DND-41 (cell line): ENCODE results near the gene ZCRB1.

Experiments
- ATAC-seq: fragments of 200-7000 bp; cut with Tn5 transposase; 3 replicates; pipeline ENCODE4 v1.9.1; 2021; ENCODE audit warnings: low read depth; ENCODE audit not compliant: insufficient read depth
- DNase-seq: peaks from one replicate; pipeline ENCODE4 v3.0.0-alpha.2; 2020
- H2AFZ ChIP-seq: 2 replicates; pipeline ENCODE4 v1.6.0; 2012; ENCODE audit warnings: low read depth, low read length
- H3K27ac ChIP-seq: 2 replicates; pipeline ENCODE4 v1.5.1; 2012; ENCODE audit warnings: low read length, inconsistent platforms
- H3K27me3 ChIP-seq: fragments of 200-600 bp; sonication (generic); 2 replicates; pipeline ENCODE4 v1.6.0; 2012; ENCODE audit warnings: low read length, mild to moderate bottlenecking, inconsistent platforms; ENCODE audit not compliant: insufficient read depth, poor library complexity
- H3K36me3 ChIP-seq: 2 replicates; pipeline ENCODE4 v1.5.1; 2012; ENCODE audit warnings: low read length, inconsistent platforms; ENCODE audit not compliant: insufficient read depth
- H3K4me1 ChIP-seq: 2 replicates; pipeline ENCODE4 v1.5.1; 2012; ENCODE audit warnings: mild to moderate bottlenecking, low read length; ENCODE audit not compliant: insufficient read depth
- H3K4me2 ChIP-seq: 2 replicates; pipeline ENCODE4 v1.6.0; 2012; ENCODE audit warnings: mild to moderate bottlenecking, moderate library complexity, low read length, inconsistent platforms; ENCODE audit not compliant: insufficient read depth
- H3K4me3 ChIP-seq, 2 experiments: fragments of 200-600 bp in 1 of 2; shearing (Covaris generic) in 1 of 2; 2 replicates each; pipeline ENCODE4 v1.5.1; 2012 to 2016; ENCODE audit warnings: inconsistent platforms in 2 of 2, low read length in 2 of 2, mild to moderate bottlenecking in 2 of 2, low read depth in 1 of 2, moderate library complexity in 1 of 2
- H3K79me2 ChIP-seq: 2 replicates; pipeline ENCODE4 v1.6.0; 2012; ENCODE audit warnings: low read length, inconsistent platforms; ENCODE audit not compliant: insufficient read depth
- H3K9ac ChIP-seq: 2 replicates; pipeline ENCODE4 v1.6.0; 2012; ENCODE audit warnings: low read depth, mild to moderate bottlenecking, inconsistent platforms, low read length, moderate library complexity
- H3K9me3 ChIP-seq: 2 replicates; pipeline ENCODE4 v1.5.1; 2012; ENCODE audit warnings: low read length, moderate library complexity, mild to moderate bottlenecking, inconsistent platforms; ENCODE audit not compliant: insufficient read depth, severe bottlenecking
- H4K20me1 ChIP-seq: 2 replicates; pipeline ENCODE4 v1.6.0; 2012; ENCODE audit warnings: low read length; ENCODE audit not compliant: insufficient read depth
- EZH2 ChIP-seq: IDR thresholded peaks from 3 replicates; pipeline ENCODE4 v1.6.1; 2012; ENCODE audit warnings: borderline replicate concordance, low read depth, mild to moderate bottlenecking, moderate library complexity, low read length, inconsistent platforms; ENCODE audit not compliant: severe bottlenecking
- TF ChIP-seq, protein P1 (sequence below): IDR thresholded peaks from 2 replicates; pipeline ENCODE4 v1.5.1; 2012; ENCODE audit warnings: borderline replicate concordance, low read length, moderate library complexity, mild to moderate bottlenecking; ENCODE audit not compliant: poor library complexity, severe bottlenecking; ENCODE audit errors: extremely low read depth

Gene ZCRB1

DNA sequence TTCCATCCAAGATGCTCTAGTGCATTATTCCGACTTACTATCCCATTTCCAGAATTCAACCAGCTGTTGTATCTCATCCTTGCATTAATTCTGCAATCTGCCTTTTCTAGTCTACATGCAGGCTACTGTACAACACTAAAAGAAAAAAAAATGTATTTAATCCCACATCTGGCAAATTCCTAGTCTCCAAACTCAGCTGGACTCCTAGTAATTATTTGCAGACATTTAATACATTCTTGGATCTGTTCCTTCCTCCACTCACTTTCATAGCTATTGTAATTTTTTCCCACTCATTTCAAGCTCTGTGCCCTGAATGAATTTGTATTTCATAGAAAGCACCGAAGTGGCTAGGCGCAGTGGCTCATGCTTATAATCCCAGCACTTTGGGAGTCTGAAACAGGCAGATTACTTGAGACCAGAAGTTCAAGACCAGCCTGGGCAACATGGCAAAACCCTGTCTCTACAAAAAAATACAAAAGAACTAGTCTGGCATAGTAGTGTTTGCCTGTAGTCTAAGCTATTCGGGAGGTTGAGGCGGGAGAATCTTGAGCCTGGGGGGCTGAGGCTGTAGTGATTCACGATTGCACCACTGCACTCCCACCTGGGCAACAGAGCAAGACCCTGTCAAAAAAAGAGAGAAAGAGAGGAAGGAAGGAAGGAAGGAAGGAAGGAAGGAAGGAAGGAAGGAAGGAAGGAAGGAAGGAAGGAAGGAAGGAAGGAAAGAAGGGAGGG, 48.3 kb downstream of the ZCRB1 start:
- no peaks in the 10 kb centered on the region for H3K9me3 ChIP-seq
- no peaks in the 10 kb centered on the region for H3K36me3 ChIP-seq
- DNase-seq (no peak), ATAC-seq (no peak)
- no peak overlapping the region for H3K4me3 ChIP-seq
- no peak overlapping the region for H2AFZ ChIP-seq
- H3K4me1 ChIP-seq, result no peaks in the 10 kb centered on the region
- H3K27me3 ChIP-seq, result no peaks in the 10 kb centered on the region
- H4K20me1 ChIP-seq, result no peaks in the 10 kb centered on the region
- TF ChIP-seq, protein P1, sequence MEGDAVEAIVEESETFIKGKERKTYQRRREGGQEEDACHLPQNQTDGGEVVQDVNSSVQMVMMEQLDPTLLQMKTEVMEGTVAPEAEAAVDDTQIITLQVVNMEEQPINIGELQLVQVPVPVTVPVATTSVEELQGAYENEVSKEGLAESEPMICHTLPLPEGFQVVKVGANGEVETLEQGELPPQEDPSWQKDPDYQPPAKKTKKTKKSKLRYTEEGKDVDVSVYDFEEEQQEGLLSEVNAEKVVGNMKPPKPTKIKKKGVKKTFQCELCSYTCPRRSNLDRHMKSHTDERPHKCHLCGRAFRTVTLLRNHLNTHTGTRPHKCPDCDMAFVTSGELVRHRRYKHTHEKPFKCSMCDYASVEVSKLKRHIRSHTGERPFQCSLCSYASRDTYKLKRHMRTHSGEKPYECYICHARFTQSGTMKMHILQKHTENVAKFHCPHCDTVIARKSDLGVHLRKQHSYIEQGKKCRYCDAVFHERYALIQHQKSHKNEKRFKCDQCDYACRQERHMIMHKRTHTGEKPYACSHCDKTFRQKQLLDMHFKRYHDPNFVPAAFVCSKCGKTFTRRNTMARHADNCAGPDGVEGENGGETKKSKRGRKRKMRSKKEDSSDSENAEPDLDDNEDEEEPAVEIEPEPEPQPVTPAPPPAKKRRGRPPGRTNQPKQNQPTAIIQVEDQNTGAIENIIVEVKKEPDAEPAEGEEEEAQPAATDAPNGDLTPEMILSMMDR, result no peak
- no peak for TF ChIP-seq EZH2
- no peak overlapping the region for H3K4me2 ChIP-seq
- no peak overlapping the region for H3K9ac ChIP-seq
- no peaks in the 10 kb centered on the region for H3K79me2 ChIP-seq
- H3K27ac ChIP-seq, result no peak overlapping the region

- Histone ChIP-seq H3K36me3 (no peaks in the 10 kb centered on the region), H3K27me3 (no peaks in the 10 kb centered on the region), H3K4me3 (no peak overlapping the region), H3K79me2 (no peaks in the 10 kb centered on the region), H2AFZ (no peak overlapping the region), H3K9ac (no peak overlapping the region), H3K4me2 (no peak overlapping the region), H3K4me1 (no peaks in the 10 kb centered on the region), H3K27ac (no peak overlapping the region), H4K20me1 (no peaks in the 10 kb centered on the region), H3K9me3 (no peaks in the 10 kb centered on the region)
- ATAC-seq (no peak), DNase-seq (no peak)
- no peak for TF ChIP-seq EZH2
- TF ChIP-seq, protein P1, result no peak
Measured at GRCh38 chr12:42275499-42275898, 50.4 kb downstream of the ZCRB1 start.

DNA sequence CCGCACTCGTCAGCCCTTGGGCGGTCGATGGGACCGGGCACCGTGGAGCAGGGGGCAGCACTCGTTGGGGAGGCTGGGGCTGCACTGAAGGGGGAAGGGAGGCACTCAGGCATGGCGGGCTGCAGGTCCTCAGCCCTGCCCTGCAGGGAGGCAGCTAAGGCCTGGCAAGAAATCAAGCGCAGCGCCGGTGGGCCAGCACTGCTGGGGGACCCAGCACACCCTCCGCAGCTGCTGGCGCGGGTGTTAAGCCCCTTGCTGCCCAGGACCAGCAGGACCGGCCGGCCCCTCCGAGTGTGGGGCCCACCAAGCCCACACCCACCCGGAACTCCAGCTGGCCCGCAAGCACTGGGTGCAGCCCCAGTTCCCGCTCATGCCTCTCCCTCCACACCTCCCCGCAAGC, 52.2 kb downstream of the ZCRB1 start:
- Histone ChIP-seq H3K36me3 (no peaks in the 10 kb centered on the region), H4K20me1 (no peaks in the 10 kb centered on the region), H3K79me2 (no peaks in the 10 kb centered on the region), H3K9me3 (no peaks in the 10 kb centered on the region), H3K9ac (no peak overlapping the region), H3K4me3 (no peak overlapping the region), H3K27me3 (no peaks in the 10 kb centered on the region), H3K4me2 (no peak overlapping the region), H3K4me1 (no peaks in the 10 kb centered on the region), H3K27ac (no peak overlapping the region), H2AFZ (no peak overlapping the region)
- no peak for ATAC-seq
- no peak for DNase-seq
- no peak for TF ChIP-seq EZH2

- Histone ChIP-seq H3K79me2 (no peaks in the 10 kb centered on the region), H3K9me3 (no peaks in the 10 kb centered on the region), H4K20me1 (no peaks in the 10 kb centered on the region), H3K36me3 (no peaks in the 10 kb centered on the region), H3K4me3 (no peak overlapping the region), H2AFZ (no peak overlapping the region), H3K4me1 (no peaks in the 10 kb centered on the region), H3K27me3 (no peaks in the 10 kb centered on the region), H3K9ac (no peak overlapping the region), H3K27ac (no peak overlapping the region), H3K4me2 (no peak overlapping the region)
- ATAC-seq (no peak), DNase-seq (no peak)
- TF ChIP-seq, protein P1, result no peak
- TF ChIP-seq EZH2, result no peak
Measured at GRCh38 chr12:42270596-42270995, 55.3 kb downstream of the ZCRB1 start.
